Upper lobe of left lung (tissue), 4 donors: ENCODE measurements around the gene LPIN1.
"Not testable (repeated sequence)": the region's sequence is repeated elsewhere in the genome, so short reads cannot be mapped to it uniquely, and the experiment has no call there.

Source experiments
- CTCF ChIP-seq, 6 experiments: fragments of 450-650 bp in 4 of 6; fragments of 200-600 bp in 2 of 6; sonication (generic) in 2 of 6; IDR thresholded peaks; one replicate each; pipeline ENCODE4 v1.5.1; 2016 to 2019; ENCODE audit warnings: antibody characterized with exemption in 6 of 6
- EP300 ChIP-seq, 4 donors: sonication (generic); formaldehyde crosslinking; IDR thresholded peaks; one replicate each; pipeline ENCODE4 v1.5.1; 2017; ENCODE audit warnings: antibody characterized with exemption in 4 of 4, control low read depth in 2 of 4
- POLR2AphosphoS5 ChIP-seq, 2 donors: sonication (generic); formaldehyde crosslinking; IDR thresholded peaks; one replicate each; pipeline ENCODE4 v1.5.1; 2017; ENCODE audit warnings: antibody characterized with exemption in 2 of 2

GRCh38 chr2:11859975-11860374 is 113.5 kb downstream of the LPIN1 start:
- not testable (repeated sequence) for TF ChIP-seq CTCF, EP300, POLR2AphosphoS5 (IDR thresholded peaks at IDR 0.05)
